ENCODE results near the gene GJA5.
"Not testable (repeated sequence)": the region's sequence is repeated elsewhere in the genome, so short reads cannot be mapped to it uniquely, and the experiment has no call there.

GJA5 gene

DNA sequence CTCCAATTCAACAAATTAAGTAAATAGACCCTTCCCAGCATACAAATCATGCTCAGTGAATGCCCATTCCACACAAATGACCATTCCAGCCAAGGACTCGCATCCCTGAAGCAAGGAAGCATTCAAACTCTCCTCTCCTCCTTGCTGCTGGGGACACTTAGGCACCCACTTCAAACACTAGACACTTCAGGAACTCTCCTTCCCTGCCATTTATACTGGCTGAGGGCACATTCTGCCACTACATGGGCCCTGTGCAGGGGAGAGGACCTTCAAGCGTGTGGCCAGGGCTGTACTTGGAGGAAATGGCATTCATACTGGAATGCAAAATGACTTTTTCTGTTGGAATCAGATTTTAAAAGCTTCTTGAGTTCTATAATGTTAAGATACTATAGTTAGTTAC is 22.3 kb downstream of the GJA5 start:
- no peak overlapping the region for H3K4me3 ChIP-seq (ENCODE audit: control insufficient read depth, low read depth, low read length)
- DNase-seq (ENCODE audit: low read depth), result no peak
- TF ChIP-seq, protein P1, sequence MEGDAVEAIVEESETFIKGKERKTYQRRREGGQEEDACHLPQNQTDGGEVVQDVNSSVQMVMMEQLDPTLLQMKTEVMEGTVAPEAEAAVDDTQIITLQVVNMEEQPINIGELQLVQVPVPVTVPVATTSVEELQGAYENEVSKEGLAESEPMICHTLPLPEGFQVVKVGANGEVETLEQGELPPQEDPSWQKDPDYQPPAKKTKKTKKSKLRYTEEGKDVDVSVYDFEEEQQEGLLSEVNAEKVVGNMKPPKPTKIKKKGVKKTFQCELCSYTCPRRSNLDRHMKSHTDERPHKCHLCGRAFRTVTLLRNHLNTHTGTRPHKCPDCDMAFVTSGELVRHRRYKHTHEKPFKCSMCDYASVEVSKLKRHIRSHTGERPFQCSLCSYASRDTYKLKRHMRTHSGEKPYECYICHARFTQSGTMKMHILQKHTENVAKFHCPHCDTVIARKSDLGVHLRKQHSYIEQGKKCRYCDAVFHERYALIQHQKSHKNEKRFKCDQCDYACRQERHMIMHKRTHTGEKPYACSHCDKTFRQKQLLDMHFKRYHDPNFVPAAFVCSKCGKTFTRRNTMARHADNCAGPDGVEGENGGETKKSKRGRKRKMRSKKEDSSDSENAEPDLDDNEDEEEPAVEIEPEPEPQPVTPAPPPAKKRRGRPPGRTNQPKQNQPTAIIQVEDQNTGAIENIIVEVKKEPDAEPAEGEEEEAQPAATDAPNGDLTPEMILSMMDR (conservative IDR thresholded peaks at IDR 0.05; ENCODE audit: control insufficient read depth, insufficient read depth, low read depth, low read length), result no peak

DNA sequence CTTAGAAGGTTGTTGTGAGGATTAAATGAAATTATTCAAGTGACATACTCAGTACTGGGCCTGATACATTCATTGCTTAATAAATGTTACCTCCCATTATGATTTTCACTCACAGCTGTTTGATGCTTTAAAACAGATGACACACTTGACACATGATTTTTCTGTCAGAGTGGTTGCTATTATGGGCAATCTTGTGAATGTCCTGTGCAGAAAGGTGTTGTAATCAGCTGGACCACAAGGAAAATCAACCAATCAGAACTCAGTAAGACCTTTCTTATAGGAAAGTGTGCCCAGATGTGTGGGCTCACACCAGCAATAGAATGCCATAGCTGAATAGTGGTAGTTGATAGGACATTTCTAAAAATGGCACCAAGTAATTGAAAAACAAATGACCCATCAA is 23.5 kb downstream of the GJA5 start:
- TF ChIP-seq, protein P1 (conservative IDR thresholded peaks at IDR 0.05; ENCODE audit: control insufficient read depth, insufficient read depth, low read depth, low read length), result no peak
- no peak for DNase-seq (ENCODE audit: low read depth)
- H3K4me3 ChIP-seq (ENCODE audit: control insufficient read depth, low read depth, low read length), result no peak overlapping the region

DNA sequence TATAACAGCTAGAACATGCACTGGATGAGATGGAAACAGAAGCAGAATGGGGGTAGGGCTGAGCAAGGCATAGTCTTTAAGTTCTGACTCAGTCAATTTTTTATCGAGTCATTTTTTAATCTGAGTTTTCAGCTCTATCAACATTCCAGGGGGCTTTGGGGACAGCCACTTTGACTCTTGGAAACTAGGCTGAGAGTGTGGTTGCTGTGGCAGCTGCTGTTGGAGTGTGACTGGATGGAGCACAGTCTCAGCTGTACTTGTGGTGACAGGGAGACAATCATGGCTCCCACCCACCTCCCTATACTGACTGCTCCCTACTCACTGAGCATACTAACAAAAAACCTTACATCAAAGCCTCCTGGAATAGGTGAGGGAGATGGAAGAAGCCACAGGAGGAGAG is 25.0 kb downstream of the GJA5 start:
- no peak for DNase-seq (ENCODE audit: low read depth)
- no peak overlapping the region for H3K4me3 ChIP-seq (ENCODE audit: control insufficient read depth, low read depth, low read length)
- TF ChIP-seq, protein P1 (conservative IDR thresholded peaks at IDR 0.05; ENCODE audit: control insufficient read depth, insufficient read depth, low read depth, low read length), result no peak

DNA sequence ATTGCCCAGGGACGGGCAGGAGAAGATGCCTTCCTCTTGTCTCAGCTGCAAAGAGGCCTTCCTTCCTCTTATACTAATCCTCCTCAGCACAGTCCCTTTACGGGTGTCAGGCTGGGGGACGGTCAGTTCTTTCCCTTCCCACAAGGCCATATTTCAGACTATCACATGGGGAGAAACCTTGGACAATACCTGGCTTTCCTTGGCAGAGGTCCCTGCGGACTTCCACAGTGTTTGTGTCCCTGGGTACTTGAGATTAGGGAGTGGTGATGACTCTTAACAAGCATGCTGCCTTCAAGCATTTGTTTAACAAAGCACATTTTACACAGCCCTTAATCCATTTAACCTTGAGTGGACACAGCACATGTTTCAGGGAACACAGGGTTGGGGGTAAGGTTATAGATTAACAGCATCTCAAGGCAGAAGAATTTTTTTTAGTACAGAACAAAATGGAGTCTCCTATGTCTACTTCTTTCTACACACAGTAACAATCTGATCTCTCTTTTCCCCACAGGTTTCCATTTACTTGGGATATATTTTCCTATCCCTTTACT is 26.0 kb downstream of the GJA5 start:
- not testable (repeated sequence) for H3K4me3 ChIP-seq (ENCODE audit: control insufficient read depth, low read depth, low read length); DNase-seq (ENCODE audit: low read depth)

DNA sequence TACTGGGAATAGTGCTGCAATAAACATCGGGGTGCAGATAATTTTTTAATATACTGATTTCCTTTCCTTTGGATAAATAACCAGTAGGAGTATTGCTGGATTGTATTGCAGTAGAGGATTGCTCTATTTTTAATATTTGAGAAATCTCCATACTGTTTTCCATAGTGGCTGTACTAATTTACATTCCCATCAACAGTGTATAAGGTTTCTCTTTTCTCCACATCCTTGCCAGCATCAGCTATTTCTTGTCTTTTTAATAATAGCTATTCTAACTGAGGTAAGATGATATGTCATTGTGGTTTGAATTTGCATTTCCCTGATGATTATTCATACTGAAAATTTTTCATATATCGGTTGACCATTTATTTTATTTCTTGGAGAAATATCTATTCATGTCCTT is 31.1 kb downstream of the GJA5 start:
- no peak overlapping the region for H3K4me3 ChIP-seq (ENCODE audit: control insufficient read depth, low read depth, low read length)
- TF ChIP-seq, protein P1 (conservative IDR thresholded peaks at IDR 0.05; ENCODE audit: control insufficient read depth, insufficient read depth, low read depth, low read length), result no peak
- no peak for DNase-seq (ENCODE audit: low read depth)

DNA sequence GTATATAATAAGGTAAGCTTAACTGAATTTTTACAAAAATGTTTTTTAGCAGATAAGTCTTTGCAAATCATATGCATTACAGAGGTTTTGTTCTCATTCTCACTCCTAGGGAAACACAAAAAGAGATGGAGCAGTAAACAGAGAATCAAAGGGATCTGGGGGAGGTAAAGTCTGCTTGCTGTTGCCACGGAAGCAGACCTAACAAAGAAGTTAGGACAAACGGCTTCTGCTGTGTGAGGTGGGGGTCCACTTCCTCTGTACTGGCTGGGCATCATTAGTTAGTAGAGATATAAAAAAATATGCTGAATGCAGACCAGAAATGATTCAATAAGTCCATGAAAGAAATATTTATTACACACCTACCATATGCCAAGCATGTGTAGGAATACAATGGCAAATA is 34.2 kb downstream of the GJA5 start:
- H3K4me3 ChIP-seq (ENCODE audit: control insufficient read depth, low read depth, low read length), result no peak overlapping the region
- TF ChIP-seq, protein P1 (conservative IDR thresholded peaks at IDR 0.05; ENCODE audit: control insufficient read depth, insufficient read depth, low read depth, low read length), result no peak
- DNase-seq (ENCODE audit: low read depth), result no peak

DNA sequence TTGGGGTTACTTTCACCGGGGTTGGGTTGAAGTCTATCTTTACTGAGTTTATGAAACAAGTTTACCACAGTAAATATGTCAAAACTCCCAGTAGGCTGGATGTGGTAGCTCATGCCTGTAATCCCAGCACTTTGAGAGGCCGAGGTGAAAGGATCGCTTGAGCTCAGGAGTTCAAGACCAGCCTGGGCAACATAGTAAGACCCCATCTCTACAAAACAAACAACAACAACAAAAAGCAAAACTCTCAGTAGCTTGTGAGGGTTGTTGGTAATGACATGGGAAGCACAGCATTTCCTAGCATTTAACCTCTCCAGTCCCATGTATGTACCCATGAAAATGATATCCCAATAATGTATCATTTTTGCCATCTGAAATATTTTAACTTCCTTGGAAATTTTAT is 34.7 kb downstream of the GJA5 start:
- DNase-seq (ENCODE audit: low read depth), result no peak
- H3K4me3 ChIP-seq (ENCODE audit: control insufficient read depth, low read depth, low read length), result no peak overlapping the region
- TF ChIP-seq, protein P1 (conservative IDR thresholded peaks at IDR 0.05; ENCODE audit: control insufficient read depth, insufficient read depth, low read depth, low read length), result no peak

Measured in fibroblast of mammary gland (primary cell).